GM21515 (cell line): ENCODE data around the gene MSRB3.
"Not testable (repeated sequence)": the region's sequence is repeated elsewhere in the genome, so short reads cannot be mapped to it uniquely, and the experiment has no call there.

Experiments used
- ATAC-seq: cut with Tn5 transposase; IDR thresholded peaks from one replicate; pipeline ENCODE4 v1.9.1; 2021; ENCODE audit not compliant: unreplicated experiment

Gene MSRB3

GRCh38 chr12:65449400-65449799 lies 170.9 kb downstream of the MSRB3 start:
- ATAC-seq = no peak

- no peak for ATAC-seq
Measured at GRCh38 chr12:65450625-65451024, 172.1 kb downstream of the MSRB3 start.

- no peak for ATAC-seq
Measured at GRCh38 chr12:65454115-65454787, 175.8 kb downstream of the MSRB3 start.

GRCh38 chr12:65457341-65457740 lies 178.9 kb downstream of the MSRB3 start:
- not testable (repeated sequence) for ATAC-seq

- ATAC-seq = no peak
Measured at GRCh38 chr12:65458718-65459117, 180.2 kb downstream of the MSRB3 start.

GRCh38 chr12:65459545-65459944 lies 181.1 kb downstream of the MSRB3 start:
- no peak for ATAC-seq

- no peak for ATAC-seq
Measured at GRCh38 chr12:65460063-65460462, 181.6 kb downstream of the MSRB3 start.

- no peak for ATAC-seq
Measured at GRCh38 chr12:65461017-65461416, 182.5 kb downstream of the MSRB3 start.

GRCh38 chr12:65462484-65462883 lies 184.0 kb downstream of the MSRB3 start:
- ATAC-seq = no peak

- no peak for ATAC-seq
Measured at GRCh38 chr12:65463082-65463481, 184.6 kb downstream of the MSRB3 start.

- ATAC-seq = no peak
Measured at GRCh38 chr12:65463611-65464010, 185.1 kb downstream of the MSRB3 start.

- ATAC-seq = no peak
Measured at GRCh38 chr12:65464930-65465329, 186.4 kb downstream of the MSRB3 start.

- ATAC-seq = no peak
Measured at GRCh38 chr12:65465766-65466547, 187.5 kb downstream of the MSRB3 start.

GRCh38 chr12:65466911-65467310 lies 188.4 kb downstream of the MSRB3 start:
- no peak for ATAC-seq

- ATAC-seq = no peak
Measured at GRCh38 chr12:65470256-65470655, 191.8 kb downstream of the MSRB3 start.

- ATAC-seq = no peak
Measured at GRCh38 chr12:65472079-65472478, 193.6 kb downstream of the MSRB3 start.

- ATAC-seq = no peak
Measured at GRCh38 chr12:65474831-65475230, 196.3 kb downstream of the MSRB3 start.

GRCh38 chr12:65477721-65478120 lies 199.2 kb downstream of the MSRB3 start:
- no peak for ATAC-seq

GRCh38 chr12:65483891-65484516 lies 205.5 kb downstream of the MSRB3 start:
- ATAC-seq = not testable (repeated sequence)

GRCh38 chr12:65488197-65488596 lies 209.7 kb downstream of the MSRB3 start:
- no peak for ATAC-seq

- no peak for ATAC-seq
Measured at GRCh38 chr12:65490250-65490649, 211.8 kb downstream of the MSRB3 start.
